ENCODE measurements around the gene ISYNA1. TPM values are rescaled to one million over a fixed set of nuclear protein-coding genes. Genes with fewer than 3 reads are reported as not detected.

ISYNA1 gene
- total RNA-seq, 1 donor from 2014 or later = 153 TPM

DNA sequence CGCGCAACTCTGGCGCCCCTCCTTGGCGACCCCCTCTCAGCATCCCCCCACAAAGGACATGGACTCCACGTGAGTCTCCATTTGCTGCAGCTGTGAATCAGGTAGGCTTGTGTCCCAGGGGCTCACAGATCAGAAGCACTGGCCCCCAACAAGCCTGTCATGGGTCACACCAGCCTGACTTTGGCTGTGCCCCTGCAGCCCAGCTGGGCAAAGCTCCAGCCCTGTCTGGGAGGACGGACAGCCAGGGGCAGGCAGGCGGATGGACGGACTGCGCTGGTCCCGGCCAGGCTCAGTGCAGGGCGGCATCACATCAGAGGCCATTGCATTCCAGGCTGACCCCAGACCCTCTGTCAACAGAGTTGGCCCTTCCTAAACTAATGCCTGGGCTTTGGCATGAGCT lies 28.4 kb upstream of the ISYNA1 start:
- no peak overlapping the region for H3K9ac ChIP-seq (ENCODE audit: low read length)
- FAIRE-seq = no peak
- Mint-ChIP-seq H3K27ac (ENCODE audit: unreplicated experiment) (no peak overlapping the region), H3K36me3 (ENCODE audit: low read depth, unreplicated experiment) (peaks cover 9% of the 10 kb centered on the region), H3K4me3 (ENCODE audit: unreplicated experiment) (no peak overlapping the region), H3K4me1 (ENCODE audit: low read depth, unreplicated experiment) (peaks cover 11% of the 10 kb centered on the region), H3K9me3 (ENCODE audit: unreplicated experiment) (no peaks in the 10 kb centered on the region), H3K27me3 (ENCODE audit: low read depth, unreplicated experiment) (no peaks in the 10 kb centered on the region)
- no peak overlapping the region for H2AFZ ChIP-seq (ENCODE audit: low read depth, low read length)
- peaks cover 23% of the 10 kb centered on the region for H3K79me2 ChIP-seq (ENCODE audit: insufficient read depth, low read length)
- peaks cover 3% of the 10 kb centered on the region for H3K36me3 ChIP-seq (ENCODE audit: insufficient read depth, low read length)
- no peaks in the 10 kb centered on the region for H3K27me3 ChIP-seq (ENCODE audit: insufficient read depth, low read length)
- TF ChIP-seq, protein P1, sequence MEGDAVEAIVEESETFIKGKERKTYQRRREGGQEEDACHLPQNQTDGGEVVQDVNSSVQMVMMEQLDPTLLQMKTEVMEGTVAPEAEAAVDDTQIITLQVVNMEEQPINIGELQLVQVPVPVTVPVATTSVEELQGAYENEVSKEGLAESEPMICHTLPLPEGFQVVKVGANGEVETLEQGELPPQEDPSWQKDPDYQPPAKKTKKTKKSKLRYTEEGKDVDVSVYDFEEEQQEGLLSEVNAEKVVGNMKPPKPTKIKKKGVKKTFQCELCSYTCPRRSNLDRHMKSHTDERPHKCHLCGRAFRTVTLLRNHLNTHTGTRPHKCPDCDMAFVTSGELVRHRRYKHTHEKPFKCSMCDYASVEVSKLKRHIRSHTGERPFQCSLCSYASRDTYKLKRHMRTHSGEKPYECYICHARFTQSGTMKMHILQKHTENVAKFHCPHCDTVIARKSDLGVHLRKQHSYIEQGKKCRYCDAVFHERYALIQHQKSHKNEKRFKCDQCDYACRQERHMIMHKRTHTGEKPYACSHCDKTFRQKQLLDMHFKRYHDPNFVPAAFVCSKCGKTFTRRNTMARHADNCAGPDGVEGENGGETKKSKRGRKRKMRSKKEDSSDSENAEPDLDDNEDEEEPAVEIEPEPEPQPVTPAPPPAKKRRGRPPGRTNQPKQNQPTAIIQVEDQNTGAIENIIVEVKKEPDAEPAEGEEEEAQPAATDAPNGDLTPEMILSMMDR (IDR thresholded peaks at IDR 0.05; ENCODE audit: insufficient read depth, low read depth, low read length) = no peak
- TF ChIP-seq EZH2 (IDR thresholded peaks at IDR 0.05; ENCODE audit: insufficient read depth, low read length) = no peak
- no peaks in the 10 kb centered on the region for H3K9me3 ChIP-seq (ENCODE audit: insufficient read depth, low read depth, low read length)
- H3K4me3 ChIP-seq (ENCODE audit: insufficient read depth, low read depth, low read length) = no peak overlapping the region
- no peak overlapping the region for H3K4me2 ChIP-seq (ENCODE audit: low read length)
- no peak overlapping the region for H3K27ac ChIP-seq (ENCODE audit: low read depth, low read length)
- H4K20me1 ChIP-seq (ENCODE audit: insufficient read depth, low read length) = peaks cover 97% of the 10 kb centered on the region
- H3K4me1 ChIP-seq (ENCODE audit: insufficient read depth, low read length) = peaks cover 23% of the 10 kb centered on the region
- DNase-seq (ENCODE audit: low read depth) = no peak

DNA sequence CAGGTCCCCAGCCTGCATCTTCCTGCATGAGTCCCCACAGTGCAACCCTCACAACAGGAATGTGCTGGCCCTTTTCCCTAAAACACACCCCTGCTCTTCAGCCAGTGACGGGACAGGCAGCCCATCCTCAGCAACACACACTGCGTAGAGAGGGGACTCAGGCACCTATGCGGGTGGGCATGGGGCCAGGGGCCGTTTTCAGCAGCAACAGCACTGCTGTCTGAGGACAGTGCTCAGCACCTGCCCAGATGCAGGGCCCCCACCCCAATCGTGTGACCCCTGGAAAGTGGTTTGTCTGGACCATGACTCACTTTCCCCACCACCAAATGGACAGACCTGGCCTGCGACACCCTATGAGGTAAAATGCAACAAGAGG lies 28.0 kb upstream of the ISYNA1 start:
- Mint-ChIP-seq H3K27me3 (ENCODE audit: low read depth, unreplicated experiment) (no peaks in the 10 kb centered on the region), H3K9me3 (ENCODE audit: unreplicated experiment) (no peaks in the 10 kb centered on the region), H3K36me3 (ENCODE audit: low read depth, unreplicated experiment) (peaks cover 9% of the 10 kb centered on the region), H3K27ac (ENCODE audit: unreplicated experiment) (no peak overlapping the region), H3K4me1 (ENCODE audit: low read depth, unreplicated experiment) (peaks cover 11% of the 10 kb centered on the region), H3K4me3 (ENCODE audit: unreplicated experiment) (no peak overlapping the region)
- TF ChIP-seq, protein P1 (IDR thresholded peaks at IDR 0.05; ENCODE audit: insufficient read depth, low read depth, low read length) = no peak
- no peak for TF ChIP-seq EZH2 (IDR thresholded peaks at IDR 0.05; ENCODE audit: insufficient read depth, low read length)
- no peaks in the 10 kb centered on the region for H3K27me3 ChIP-seq (ENCODE audit: insufficient read depth, low read length)
- H3K27ac ChIP-seq (ENCODE audit: low read depth, low read length) = no peak overlapping the region
- H2AFZ ChIP-seq (ENCODE audit: low read depth, low read length) = no peak overlapping the region
- FAIRE-seq = no peak
- peaks cover 3% of the 10 kb centered on the region for H3K36me3 ChIP-seq (ENCODE audit: insufficient read depth, low read length)
- H3K79me2 ChIP-seq (ENCODE audit: insufficient read depth, low read length) = peaks cover 23% of the 10 kb centered on the region
- H3K9ac ChIP-seq (ENCODE audit: low read length) = no peak overlapping the region
- peaks cover 26% of the 10 kb centered on the region for H3K4me1 ChIP-seq (ENCODE audit: insufficient read depth, low read length)
- no peak overlapping the region for H3K4me3 ChIP-seq (ENCODE audit: insufficient read depth, low read depth, low read length)
- no peaks in the 10 kb centered on the region for H3K9me3 ChIP-seq (ENCODE audit: insufficient read depth, low read depth, low read length)
- DNase-seq (ENCODE audit: low read depth) = no peak
- peaks cover 97% of the 10 kb centered on the region for H4K20me1 ChIP-seq (ENCODE audit: insufficient read depth, low read length)
- no peak overlapping the region for H3K4me2 ChIP-seq (ENCODE audit: low read length)

DNA sequence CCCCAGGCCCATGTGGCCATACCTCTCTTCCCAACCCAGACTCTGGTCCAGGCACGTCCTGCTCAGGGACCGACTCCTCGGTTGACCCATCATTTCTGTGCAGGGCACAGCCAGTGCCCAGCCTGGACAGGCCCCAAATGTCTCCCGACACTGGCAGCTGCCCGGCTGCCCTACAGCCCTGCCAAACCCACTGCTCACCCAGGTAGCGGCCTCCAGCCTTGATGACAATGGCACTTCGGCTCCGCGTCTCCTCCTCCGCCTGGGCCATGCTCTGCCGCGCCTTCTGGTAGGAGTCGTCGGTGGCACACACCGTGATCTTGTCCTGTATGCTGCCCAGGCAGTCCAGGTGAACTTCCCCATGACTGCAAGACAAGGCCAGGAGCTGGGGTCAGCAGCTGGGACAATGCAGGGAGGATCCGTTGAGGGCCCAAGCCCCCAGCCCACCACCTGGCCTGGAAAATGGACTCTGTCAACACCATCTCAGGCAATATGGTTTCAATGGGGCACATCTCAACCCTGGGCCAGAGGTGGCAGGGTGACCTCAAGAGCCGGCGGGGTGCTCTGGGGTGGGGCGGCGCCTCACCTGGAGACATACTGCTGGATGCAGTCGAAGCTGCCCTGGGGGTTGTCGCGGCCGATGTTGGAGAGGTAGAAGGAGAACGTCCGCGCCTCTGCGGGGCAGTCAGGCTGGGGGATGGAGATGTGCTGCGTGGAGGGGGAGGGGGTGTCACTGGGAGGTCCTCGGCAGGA lies 27.5 kb upstream of the ISYNA1 start:
- H3K4me3 ChIP-seq (ENCODE audit: insufficient read depth, low read depth, low read length) = no peak overlapping the region
- H3K4me3 Mint-ChIP-seq (ENCODE audit: unreplicated experiment) = no peak overlapping the region
- H3K9me3 ChIP-seq (ENCODE audit: insufficient read depth, low read depth, low read length) = no peaks in the 10 kb centered on the region
- H3K27ac ChIP-seq (ENCODE audit: low read depth, low read length) = no peak overlapping the region
- DNase-seq (ENCODE audit: low read depth) = no peak
- peaks cover 32% of the 10 kb centered on the region for H3K4me1 ChIP-seq (ENCODE audit: insufficient read depth, low read length)
- no peak overlapping the region for H3K27ac Mint-ChIP-seq (ENCODE audit: unreplicated experiment)
- peaks cover 23% of the 10 kb centered on the region for H3K79me2 ChIP-seq (ENCODE audit: insufficient read depth, low read length)
- H4K20me1 ChIP-seq (ENCODE audit: insufficient read depth, low read length) = peaks cover 97% of the 10 kb centered on the region
- H2AFZ ChIP-seq (ENCODE audit: low read depth, low read length) = no peak overlapping the region
- FAIRE-seq = no peak
- peaks cover 9% of the 10 kb centered on the region for H3K36me3 Mint-ChIP-seq (ENCODE audit: low read depth, unreplicated experiment)
- no peaks in the 10 kb centered on the region for H3K27me3 Mint-ChIP-seq (ENCODE audit: low read depth, unreplicated experiment)
- H3K4me2 ChIP-seq (ENCODE audit: low read length) = no peak overlapping the region
- no peak overlapping the region for H3K9ac ChIP-seq (ENCODE audit: low read length)
- no peaks in the 10 kb centered on the region for H3K27me3 ChIP-seq (ENCODE audit: insufficient read depth, low read length)
- H3K36me3 ChIP-seq (ENCODE audit: insufficient read depth, low read length) = peaks cover under 1% of the 10 kb centered on the region
- H3K9me3 Mint-ChIP-seq (ENCODE audit: unreplicated experiment) = no peaks in the 10 kb centered on the region
- TF ChIP-seq, protein P1 (IDR thresholded peaks at IDR 0.05; ENCODE audit: insufficient read depth, low read depth, low read length) = no peak
- TF ChIP-seq EZH2 (IDR thresholded peaks at IDR 0.05; ENCODE audit: insufficient read depth, low read length) = no peak
- H3K4me1 Mint-ChIP-seq (ENCODE audit: low read depth, unreplicated experiment) = peaks cover 14% of the 10 kb centered on the region

Data from astrocyte (in vitro differentiated cells and primary cell).